K562 (cell line): ENCODE data around the gene EAPP. TPM values are rescaled to one million over a fixed set of nuclear protein-coding genes. Genes with fewer than 3 reads are reported as not detected.

Experiments
- ATAC-seq: fragments of 200-7000 bp; cut with Tn5 transposase; 3 replicates; pipeline ENCODE4 v1.9.1; 2020; ENCODE audit warnings: moderate library complexity
- BruUV-seq: library from RNA; stranded (reverse); fragments of 400-500 nt; replicated peaks from 2 replicates; lab custom pipeline; 2021; lab: Mats Ljungman, UMichigan
- CTCF ChIA-PET: fragments of 300-600 bp; formaldehyde crosslinking; extraction: SDS; loops from one replicate; lab custom pipeline; 2021; ENCODE audit warnings: low intra/inter-chr PET ratio; lab: Yijun Ruan, JAX
- POLR2A ChIA-PET: fragments of 300-600, 350-650 bp; sonication (Branson Sonifier 250); formaldehyde crosslinking; extraction: SDS; loops from one replicate; lab custom pipeline; 2021; ENCODE audit warnings: antibody characterized with exemption, inconsistent platforms; lab: Yijun Ruan, JAX
- DNase-seq, 4 experiments: peaks; one replicate each; pipeline versions ENCODE4 v3.0.0 to v3.0.0-alpha.2; 2011 to 2018; ENCODE audit warnings: low spot score in 3 of 4, mixed read lengths in 3 of 4; ENCODE audit errors: extremely low read depth in 1 of 4
- FAIRE-seq: peaks from 2 replicates; lab custom pipeline; 2011; peaks lifted over from hg19 to GRCh38; lab: Jason Lieb, UNC
- H2AFZ ChIP-seq: 2 replicates; pipeline ENCODE4 v1.6.0; 2011; ENCODE audit warnings: low read depth, low read length, control low read depth, inconsistent platforms
- H3K27ac ChIP-seq: fragments of 200-600 bp; 3 replicates; pipeline ENCODE4 v1.8.0; 2011; ENCODE audit warnings: low read depth, mild to moderate bottlenecking, control low read depth, inconsistent platforms, low read length, moderate library complexity, mixed read lengths; ENCODE audit errors: extremely low read depth
- H3K27me3 ChIP-seq, 2 experiments: fragments of 300-600 bp in 1 of 2; 2 replicates in 1 of 2; 3 replicates in 1 of 2; pipeline versions ENCODE4 v1.6.0 to v1.8.0; 2011; ENCODE audit warnings: inconsistent platforms in 2 of 2, low read length in 2 of 2, mild to moderate bottlenecking in 1 of 2, mixed read lengths in 1 of 2, moderate library complexity in 1 of 2; ENCODE audit not compliant: control insufficient read depth in 2 of 2, insufficient read depth in 2 of 2
- H3K36me3 ChIP-seq: fragments of 300-600 bp; 3 replicates; pipeline ENCODE4 v1.8.0; 2011; ENCODE audit warnings: mild to moderate bottlenecking, low read length, inconsistent platforms; ENCODE audit not compliant: control insufficient read depth, insufficient read depth
- H3K4me1 ChIP-seq, 2 experiments: fragments of 200-600 bp in 1 of 2; replicated peaks in 1 of 2; 2 replicates in 1 of 2; 3 replicates in 1 of 2; pipeline versions ENCODE4 v1.5.1 to v1.8.0; 2011; ENCODE audit warnings: inconsistent platforms in 2 of 2, low read length in 2 of 2, mild to moderate bottlenecking in 1 of 2, mixed read lengths in 1 of 2, moderate library complexity in 1 of 2; ENCODE audit not compliant: control insufficient read depth in 2 of 2, insufficient read depth in 2 of 2
- H3K4me2 ChIP-seq: 2 replicates; pipeline ENCODE4 v1.6.1; 2011; ENCODE audit warnings: low read length, control low read depth, inconsistent platforms, mixed read lengths; ENCODE audit not compliant: insufficient read depth
- H3K4me3 ChIP-seq: fragments of 200-600 bp; sonication (generic), shearing (Covaris generic); 2 replicates; pipeline ENCODE4 v1.5.1; 2016; ENCODE audit warnings: control low read depth, inconsistent platforms
- H3K79me2 ChIP-seq: fragments of 200-600 bp; 3 replicates; pipeline ENCODE4 v1.8.0; 2011; ENCODE audit warnings: low read length, inconsistent platforms; ENCODE audit not compliant: control insufficient read depth, insufficient read depth
- H3K9ac ChIP-seq, 2 experiments: 2 replicates each; pipeline versions ENCODE4 v1.6.0 to v1.6.1; 2011; ENCODE audit warnings: low read depth in 2 of 2, low read length in 2 of 2, control low read depth in 1 of 2, inconsistent platforms in 1 of 2, mild to moderate bottlenecking in 1 of 2, mixed read lengths in 1 of 2; ENCODE audit not compliant: insufficient read depth in 1 of 2
- H3K9me1 ChIP-seq: one replicate; pipeline ENCODE4 v1.6.0; 2011; ENCODE audit warnings: inconsistent platforms, mild to moderate bottlenecking, low read length, moderate library complexity; ENCODE audit not compliant: control insufficient read depth, insufficient read depth
- H3K9me3 ChIP-seq: replicated peaks from 2 replicates; pipeline ENCODE4 v1.5.1; 2011; ENCODE audit warnings: low read depth, low read length, inconsistent platforms; ENCODE audit not compliant: control insufficient read depth, insufficient read depth
- H4K20me1 ChIP-seq: replicated peaks from 2 replicates; pipeline ENCODE4 v1.6.1; 2011; ENCODE audit warnings: low read length, inconsistent platforms, mixed read lengths; ENCODE audit not compliant: control insufficient read depth, insufficient read depth
- E2F3 ChIP-seq: fragments of 250-450 bp; sonication (Bioruptor Pico); IDR thresholded peaks from 2 replicates; pipeline ENCODE4 v1.4.0; 2020; ENCODE audit warnings: mild to moderate bottlenecking
- HMG20A ChIP-seq: fragments of 450-650 bp; formaldehyde crosslinking; conservative IDR thresholded peaks from 2 replicates; pipeline ENCODE4 v1.4.0; 2020; ENCODE audit warnings: mild to moderate bottlenecking, mixed read lengths
- KLF16 ChIP-seq: IDR thresholded peaks from 2 replicates; pipeline ENCODE4 v1.6.1; 2016; ENCODE audit warnings: antibody characterized with exemption
- NUFIP1 ChIP-seq: fragments of 450-650 bp; IDR thresholded peaks from 2 replicates; pipeline ENCODE4 v1.6.1; 2018; ENCODE audit not compliant: partially characterized antibody
- RBM15 ChIP-seq: fragments of 200-400 bp; formaldehyde crosslinking; IDR thresholded peaks from 2 replicates; pipeline ENCODE4 v1.6.1; 2018; ENCODE audit warnings: mild to moderate bottlenecking, low read length, moderate library complexity; ENCODE audit not compliant: insufficient read depth
- ZBTB43 ChIP-seq: sonication (generic); formaldehyde crosslinking; IDR thresholded peaks from 2 replicates; pipeline ENCODE4 v1.8.0; 2023; ENCODE audit warnings: mild to moderate bottlenecking, missing genetic modification reagents
- WGBS: fragments of 100-300 bp; shearing (Covaris generic); methylation state at CpG from one replicate; pipeline ENCODE4 v1.1.6; 2016; ENCODE audit warnings: low coverage, mixed read lengths; ENCODE audit not compliant: insufficient coverage; ENCODE audit errors: missing lambda C conversion rate; 5-methylcytosine and 5-hydroxymethylcytosine counted together
- in situ Hi-C: fragments of 300-500 bp; cut with MboI; formaldehyde crosslinking; loops from 4 replicates; pipeline ENCODE4 v1.15.0; 2018; ENCODE audit warnings: inconsistent platforms, mixed read lengths
- intact Hi-C: fragments of 100-400 bp; cut with micrococcal nuclease; formaldehyde crosslinking; loops from 2 replicates; pipeline ENCODE4 v1.14.2; 2022
- polyA plus RNA-seq, 8 experiments: library from polyadenylated mRNA; depleted of rRNA in 4 of 8; stranded (reverse) in 5 of 8; unstranded in 3 of 8; fragments of >200 nt; fragmentation: Nextera tagmentation in 2 of 8; fragmentation: Illumina TruSeq in 1 of 8; extraction: Ambion mirVana in 2 of 8; extraction: Trizol in 1 of 8; gene quantifications; 2 replicates each; pipeline versions ENCODE4 v1.2.1 to v1.2.3, GENCODE V29; 2011 to 2014; ENCODE audit warnings: inconsistent platforms in 1 of 8, missing spikeins in 1 of 8
- total RNA-seq, 7 experiments: library from RNA; depleted of rRNA in 6 of 7; stranded (reverse); fragments of >200 nt in 6 of 7; fragmentation: Illumina TruSeq in 2 of 7; extraction: Trizol in 2 of 7; gene quantifications; 2 replicates each; pipeline versions ENCODE4 v1.2.1 to v1.2.3, GENCODE V29; 2011 to 2021; ENCODE audit warnings: low replicate concordance in 1 of 7

The EAPP gene
- total and polyA plus RNA-seq, 9 of the 15 experiments (the other 6 are each of a cell fraction or from before 2014, with no cell fraction given) = 19.0 to 67.6 (median 30.3) TPM

DNA sequence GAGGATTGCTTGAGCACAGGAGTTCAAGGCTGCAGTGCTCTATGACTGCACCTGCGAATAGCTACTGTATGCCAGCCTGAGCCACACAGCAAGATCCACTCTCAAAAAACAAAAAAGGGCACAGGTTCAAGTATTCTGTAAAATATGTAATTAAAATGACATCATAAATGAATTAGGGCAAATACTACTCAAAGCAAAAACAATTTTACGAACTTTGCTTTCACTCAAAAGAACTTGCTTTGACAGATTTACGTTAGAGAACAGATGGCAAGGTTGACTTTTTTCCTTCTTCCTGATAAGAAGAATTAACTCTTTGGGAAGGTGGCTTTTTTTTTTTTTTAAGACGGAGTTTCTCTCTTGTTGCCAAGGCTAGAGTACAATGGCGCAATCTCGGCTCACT, 44.0 kb upstream of the EAPP start:
- ATAC-seq = no peak
- H3K9me1 ChIP-seq = no peaks in the 10 kb centered on the region
- in situ Hi-C loops = no loop called here
- no TSS peak for BruUV-seq
- CTCF ChIA-PET = no interaction called here
- no peaks in the 10 kb centered on the region for H3K79me2 ChIP-seq
- TF ChIP-seq RBM15 (no peak), E2F3 (no peak), ZBTB43 (no peak)
- no peak overlapping the region for H3K27ac ChIP-seq
- H3K9ac ChIP-seq = no peak overlapping the region
- FAIRE-seq = no peak
- H3K4me3 ChIP-seq = no peak overlapping the region
- peaks cover 37% of the 10 kb centered on the region; the same call in 1 of the 3 replicates for H3K36me3 ChIP-seq
- H3K9me3 ChIP-seq = no peaks in the 10 kb centered on the region
- H3K27me3 ChIP-seq = no peaks in the 10 kb centered on the region
- WGBS = 80% methylated on average over 2 of the region's 6 CpGs
- POLR2A ChIA-PET = no interaction called here
- H3K4me1 ChIP-seq = no peaks in the 10 kb centered on the region
- DNase-seq = no peak
- intact Hi-C loops = no loop called here
- no peaks in the 10 kb centered on the region for H4K20me1 ChIP-seq
- no peak overlapping the region for H3K4me2 ChIP-seq
- H2AFZ ChIP-seq = no peak overlapping the region

- POLR2A ChIA-PET = interaction anchor here (0.7 kb wide), 1 partner anchor 20 kb away, joined by 3 read pairs; no protein-coding TSS in a partner anchor
- no peaks in the 10 kb centered on the region for H3K9me3 ChIP-seq
These were observed 42.7 kb upstream of the EAPP start for GRCh38 chr14:34582117-34582680.

More at GRCh38 chr14:34582117-34582680, 42.7 kb upstream of the EAPP start:
- no peak overlapping the region for H3K27ac ChIP-seq
- no peak overlapping the region for H3K9ac ChIP-seq
- DNase-seq (no peak), ATAC-seq (no peak), FAIRE-seq (no peak)
- WGBS = 98% methylated on average over 7 of the region's 11 CpGs
- intact Hi-C loops = no loop called here
- peaks cover 39% of the 10 kb centered on the region; the same call in 2 of the 3 replicates for H3K36me3 ChIP-seq
- in situ Hi-C loops = no loop called here
- no peak overlapping the region for H3K4me2 ChIP-seq
- H4K20me1 ChIP-seq = no peaks in the 10 kb centered on the region
- no peaks in the 10 kb centered on the region for H3K27me3 ChIP-seq
- no peaks in the 10 kb centered on the region for H3K79me2 ChIP-seq
- H2AFZ ChIP-seq = no peak overlapping the region
- no peak overlapping the region for H3K4me3 ChIP-seq
- TF ChIP-seq KLF16 (no peak), HMG20A (CRISPR knock-in tag) (no peak), NUFIP1 (no peak)
- no peaks in the 10 kb centered on the region; a peak in 1 of 5 replicates for H3K4me1 ChIP-seq
- CTCF ChIA-PET = no interaction called here
- BruUV-seq = no TSS peak
- H3K9me1 ChIP-seq = no peaks in the 10 kb centered on the region
